ENCODE data around the gene BCDIN3D. TPM values are rescaled to one million over a fixed set of nuclear protein-coding genes. Genes with fewer than 3 reads are reported as not detected.

BCDIN3D gene
- 1 to 10 TPM; 1.3 to 3.6 TPM for total RNA-seq

GRCh38 chr12:49842519-49843352 is at the start of gene BCDIN3D:
BCDIN3D (minus strand) TSS chr12:49843106; CDS start chr12:49843087, 19 bp downstream.
- Histone ChIP-seq H3K4me3 (peak within 1 kb of the TSS; percentile 50 to 82), H3K9me3 (no peaks in the 10 kb centered on the region), H3K4me1 (peaks cover 15% of the 10 kb centered on the region), H3K27me3 (no peaks in the 10 kb centered on the region), H3K27ac (peak within 1 kb of the TSS; percentile 84 to 91 (median 88)), H3K36me3 (replicated peaks in 1 of 2; ENCODE audit: insufficient read depth in 1 of 2, low read depth in 2 of 2) (no peaks in the 10 kb centered on the region)
- peak; percentile 91 to 94 (median 94) for DNase-seq
- intact Hi-C loops (cut with DNase I), result no loop called here
- TF ChIP-seq CTCF (IDR thresholded peaks at IDR 0.05) (no peak), POLR2A (IDR thresholded peaks at IDR 0.05) (peak; percentile 74 to 92 (median 88))
- peak; percentile 97 for ATAC-seq
- WGBS, 2 donors, result 1 to 2% methylated on average over 19 to 55 of the region's 55 CpGs

GRCh38 chr12:49892084-49892731 is 49.3 kb upstream of the BCDIN3D start:
- 58 to 61% methylated on average over 10 of the region's 10 CpGs for WGBS, 2 donors
- Histone ChIP-seq H3K9me3 (no peaks in the 10 kb centered on the region), H3K27me3 (no peaks in the 10 kb centered on the region), H3K36me3 (replicated peaks in 1 of 2; ENCODE audit: insufficient read depth in 1 of 2, low read depth in 2 of 2) (no peaks in the 10 kb centered on the region), H3K4me1 (peaks cover 18% of the 10 kb centered on the region), H3K4me3 (no peak overlapping the region), H3K27ac (no peak overlapping the region)
- DNase-seq, result no peak
- ATAC-seq, result no peak
- TF ChIP-seq POLR2A (IDR thresholded peaks at IDR 0.05) (no peak), CTCF (IDR thresholded peaks at IDR 0.05) (no peak)
- intact Hi-C loops (cut with DNase I), result no loop called here

- no peaks in the 10 kb centered on the region for H3K9me3 ChIP-seq
- ATAC-seq (no peak), DNase-seq (no peak)
- intact Hi-C loops (cut with DNase I), result no loop called here
- no peaks in the 10 kb centered on the region for H3K27me3 ChIP-seq
- WGBS, 2 donors, result 56 to 67% methylated on average over 6 of the region's 6 CpGs
- no peaks in the 10 kb centered on the region for H3K36me3 ChIP-seq (replicated peaks in 1 of 2; ENCODE audit: insufficient read depth in 1 of 2, low read depth in 2 of 2)
- no peak overlapping the region for H3K27ac ChIP-seq
- H3K4me1 ChIP-seq, result peaks cover 18% of the 10 kb centered on the region
- TF ChIP-seq POLR2A (IDR thresholded peaks at IDR 0.05) (no peak), CTCF (IDR thresholded peaks at IDR 0.05) (no peak)
- H3K4me3 ChIP-seq, result no peak overlapping the region
Measured at GRCh38 chr12:49891476-49891875, 48.6 kb upstream of the BCDIN3D start.

GRCh38 chr12:49891012-49891411 is 48.1 kb upstream of the BCDIN3D start:
- intact Hi-C loops (cut with DNase I), result no loop called here
- DNase-seq (no peak), ATAC-seq (no peak)
- WGBS, 2 donors, result 73 to 83% methylated on average over 2 of the region's 2 CpGs
- no peak overlapping the region for H3K27ac ChIP-seq
- no peak for TF ChIP-seq POLR2A (IDR thresholded peaks at IDR 0.05)
- TF ChIP-seq CTCF (IDR thresholded peaks at IDR 0.05), result no peak
- H3K4me3 ChIP-seq, result no peak overlapping the region
- H3K4me1 ChIP-seq, result peaks cover 18% of the 10 kb centered on the region
- no peaks in the 10 kb centered on the region for H3K36me3 ChIP-seq (replicated peaks in 1 of 2; ENCODE audit: insufficient read depth in 1 of 2, low read depth in 2 of 2)
- no peaks in the 10 kb centered on the region for H3K9me3 ChIP-seq
- no peaks in the 10 kb centered on the region for H3K27me3 ChIP-seq
